Measurements from ENCODE around the gene ZMYM5.
"Not testable (repeated sequence)": the region's sequence is repeated elsewhere in the genome, so short reads cannot be mapped to it uniquely, and the experiment has no call there.

The ZMYM5 gene

DNA sequence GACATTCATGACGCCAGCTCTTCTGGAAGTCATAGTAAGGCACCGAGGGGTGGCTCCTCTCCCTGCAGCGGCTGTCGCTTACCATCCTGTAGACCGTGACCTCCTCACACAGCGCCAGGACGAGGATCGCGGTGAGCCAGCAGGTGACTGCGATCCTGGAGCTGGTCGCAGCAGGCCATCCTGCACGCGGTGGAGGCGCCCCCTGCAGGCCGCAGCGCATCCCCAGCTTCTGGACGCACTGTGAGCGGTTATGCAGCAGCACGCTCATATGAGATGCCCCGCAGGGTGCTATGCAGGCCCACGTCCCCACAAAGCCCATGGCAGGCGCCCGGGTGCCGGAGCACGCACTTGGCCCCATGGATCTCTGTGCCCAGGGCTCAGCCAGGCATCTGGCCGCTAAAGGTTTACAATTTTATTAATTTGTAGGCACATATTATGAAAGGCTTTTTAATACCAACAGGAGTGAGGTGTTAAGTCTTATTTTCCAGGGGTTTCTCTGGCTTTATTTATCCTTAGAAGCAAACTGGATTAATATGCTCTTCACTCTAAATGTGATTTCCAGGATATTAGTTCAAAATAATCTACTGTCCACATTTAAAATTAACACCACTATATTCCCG, 45.1 kb downstream of the ZMYM5 start:
- DNase-seq, result peak; percentile 25

DNA sequence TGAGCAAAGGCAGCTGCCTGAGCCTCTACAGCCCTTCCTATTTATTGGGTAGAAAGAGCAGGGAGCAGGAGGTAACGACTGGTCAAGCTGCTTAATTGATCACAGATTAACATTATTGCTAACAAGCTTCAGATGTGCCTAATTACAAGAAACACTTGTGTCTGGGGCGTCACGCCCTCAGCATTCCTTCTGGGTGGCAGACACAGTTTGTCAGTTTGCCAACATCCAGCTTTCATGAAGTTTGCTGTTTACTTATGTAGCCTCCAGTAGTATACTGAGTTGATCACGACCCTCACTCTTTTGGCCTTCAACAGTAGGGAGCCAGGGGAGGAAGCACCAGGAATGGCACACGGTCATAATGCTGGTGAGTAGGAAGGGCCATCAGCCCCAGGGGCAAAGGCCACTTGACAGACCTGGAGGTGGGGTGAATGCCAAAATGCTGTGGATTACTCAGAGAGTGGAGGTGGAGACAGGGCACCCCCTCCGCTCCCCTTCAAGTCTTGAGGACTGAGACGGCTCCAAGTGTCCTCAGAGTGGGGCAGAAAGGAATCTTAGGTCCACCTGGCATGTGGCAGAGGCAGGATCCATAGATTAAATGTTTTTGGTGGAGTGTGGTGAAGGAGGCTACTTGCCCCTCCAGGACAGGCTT, 45.8 kb downstream of the ZMYM5 start:
- no peak for DNase-seq

DNA sequence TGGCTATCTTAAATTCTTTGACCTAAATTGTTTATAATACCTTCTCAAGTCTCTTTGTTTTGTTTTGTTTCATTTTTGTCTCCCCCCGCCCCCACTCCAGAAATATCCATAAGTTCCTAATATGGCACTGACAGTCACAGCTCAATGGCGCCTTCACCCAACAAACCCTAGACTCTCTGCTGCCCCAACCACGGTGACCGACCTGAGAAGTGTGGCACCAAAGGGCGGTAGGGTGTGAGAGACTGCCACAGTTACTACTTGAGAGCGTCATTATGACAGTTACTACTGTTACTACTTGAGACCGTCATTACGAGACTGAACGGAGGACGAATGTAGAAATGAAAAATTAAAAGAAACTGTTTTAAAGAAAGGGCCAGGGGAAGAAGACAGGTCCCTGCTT, 46.3 kb downstream of the ZMYM5 start:
- DNase-seq, result no peak

DNA sequence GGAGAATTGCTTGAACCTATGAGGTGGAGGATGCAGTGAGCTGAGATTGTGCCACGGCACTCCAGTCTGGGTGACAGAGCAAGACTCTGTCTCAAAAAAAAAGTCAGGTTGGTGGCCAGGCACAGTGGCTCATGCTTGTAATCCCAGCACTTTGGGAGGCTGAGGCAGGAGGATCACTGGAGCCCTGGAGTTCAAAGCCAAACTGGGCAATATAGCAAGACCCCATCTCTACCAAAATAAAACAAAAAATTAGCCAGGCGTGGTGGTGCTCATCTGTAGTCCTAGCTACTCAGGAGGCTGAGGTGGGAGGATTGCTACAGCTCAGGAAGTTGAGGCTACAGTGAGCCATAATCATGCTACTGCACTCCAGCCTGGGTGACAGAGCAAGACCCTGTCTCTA, 47.6 kb downstream of the ZMYM5 start:
- DNase-seq, result not testable (repeated sequence)

DNA sequence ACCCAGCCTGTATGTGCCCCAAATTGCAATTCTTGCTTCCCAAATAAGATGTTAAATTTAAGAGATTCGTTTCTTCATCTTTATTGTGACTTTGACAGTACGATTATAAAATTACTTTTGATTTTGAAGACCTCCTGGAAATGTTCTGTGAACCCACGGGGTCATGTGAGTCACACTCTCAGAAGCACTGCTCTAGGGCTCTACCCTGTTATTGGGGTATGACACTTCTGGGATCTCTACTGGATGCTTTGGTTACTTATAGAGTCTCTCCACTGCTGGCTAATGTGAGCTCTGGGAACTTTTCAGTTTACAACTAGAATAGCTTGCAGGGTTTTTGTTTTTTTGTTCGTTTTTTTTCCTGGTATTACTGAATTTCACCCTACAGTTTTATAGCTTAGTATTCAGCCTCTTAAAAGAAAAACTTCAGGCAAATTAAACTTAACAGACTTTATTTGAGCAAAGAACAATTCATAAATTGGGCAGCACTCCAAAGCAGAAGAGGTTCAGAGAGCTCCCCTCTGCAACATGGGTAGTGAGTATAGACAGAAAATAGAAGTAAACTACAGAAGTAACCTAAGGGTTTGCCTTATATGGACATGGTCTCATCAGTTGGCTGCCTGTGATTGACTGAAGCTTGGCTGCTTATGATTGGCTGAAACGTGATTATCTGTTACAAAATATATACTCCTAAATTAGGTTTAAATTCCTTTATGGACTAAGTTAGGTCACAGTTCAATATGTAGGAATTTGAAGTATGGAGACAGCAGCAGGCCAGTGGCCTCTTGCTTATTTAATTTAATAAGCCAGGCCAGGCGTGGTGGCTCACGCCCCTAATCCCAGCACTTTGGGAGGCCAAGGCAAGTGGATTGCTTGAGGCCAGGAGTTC, 52.2 kb downstream of the ZMYM5 start:
- DNase-seq, result no peak

DNA sequence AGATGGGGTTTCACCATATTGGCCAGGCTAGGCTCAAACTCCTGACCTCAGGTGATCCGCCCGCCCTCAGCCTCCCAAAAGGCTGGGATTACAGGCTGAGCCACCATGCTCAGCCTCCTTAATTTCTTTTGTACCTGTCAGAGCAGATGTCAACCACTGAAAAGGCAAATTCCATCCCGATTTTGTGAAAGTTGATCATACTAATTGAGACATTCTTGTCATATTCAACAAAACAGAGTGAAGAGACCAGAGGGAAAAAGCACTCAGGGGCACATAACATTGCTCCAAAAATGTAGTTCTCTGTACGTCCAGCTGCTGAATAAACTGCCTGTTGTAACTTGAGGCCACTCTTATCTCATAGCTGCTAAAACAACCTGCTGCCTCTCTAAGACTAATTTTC, 53.3 kb downstream of the ZMYM5 start:
- no peak for DNase-seq

DNA sequence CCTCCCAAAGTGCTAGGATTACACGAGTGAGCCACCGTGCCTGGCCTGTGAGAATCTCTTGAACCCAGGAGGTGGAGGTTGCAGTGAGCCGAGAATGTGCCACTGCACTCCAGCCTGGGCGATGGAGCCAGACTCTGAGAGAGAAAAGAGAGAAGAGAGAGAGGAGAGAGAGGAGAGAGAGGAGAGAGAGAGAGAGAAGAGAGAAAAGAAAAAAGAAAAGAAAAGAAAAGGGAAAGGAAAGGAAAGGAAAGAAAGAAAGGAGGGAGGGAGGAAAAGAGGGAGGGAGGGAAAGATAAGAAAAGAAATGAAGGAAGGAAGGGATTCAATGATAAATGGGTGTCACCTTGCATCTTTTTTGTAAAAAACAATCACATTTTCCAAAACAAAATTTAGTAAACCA, 57.7 kb downstream of the ZMYM5 start:
- no peak for DNase-seq

DNA sequence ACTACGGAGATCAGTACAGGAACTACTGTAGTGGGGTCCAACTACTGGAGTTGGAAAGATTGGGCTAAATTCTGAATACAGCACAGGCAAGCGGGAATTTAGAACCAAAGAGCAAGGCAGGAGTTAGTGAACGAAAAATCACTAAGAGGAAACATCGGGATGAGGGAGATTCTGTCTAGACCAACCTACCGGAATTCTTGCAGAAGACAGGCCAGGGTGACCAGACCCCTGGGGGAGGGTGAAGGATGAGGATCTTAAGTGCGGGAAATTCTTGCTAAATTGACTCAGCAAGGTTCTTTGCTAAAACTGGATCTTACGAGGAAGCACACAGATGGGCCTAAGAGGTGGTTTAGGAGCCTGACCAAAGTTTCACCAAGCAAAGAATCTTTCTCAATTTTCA, 67.5 kb downstream of the ZMYM5 start:
- no peak for DNase-seq

DNA sequence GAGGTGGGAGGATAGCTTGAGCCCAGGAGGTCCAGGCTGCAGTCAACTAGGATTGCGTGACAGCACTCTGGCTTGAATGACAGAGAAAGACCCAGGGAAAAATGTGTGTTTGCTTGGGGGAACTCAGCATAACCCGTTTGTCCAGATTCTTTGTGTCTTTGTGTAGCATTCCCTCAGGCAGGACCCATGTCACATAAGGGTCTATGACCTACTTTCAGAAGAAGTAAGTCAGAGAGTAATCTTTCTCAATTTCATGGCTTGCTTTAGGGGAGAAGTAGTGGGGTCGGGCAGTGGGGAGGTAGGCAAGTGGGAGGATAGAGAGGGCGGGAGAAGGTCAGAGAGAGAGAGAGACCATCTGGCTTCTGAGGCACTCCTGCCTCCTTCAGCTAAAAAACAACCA, 68.8 kb downstream of the ZMYM5 start:
- no peak for DNase-seq

DNA sequence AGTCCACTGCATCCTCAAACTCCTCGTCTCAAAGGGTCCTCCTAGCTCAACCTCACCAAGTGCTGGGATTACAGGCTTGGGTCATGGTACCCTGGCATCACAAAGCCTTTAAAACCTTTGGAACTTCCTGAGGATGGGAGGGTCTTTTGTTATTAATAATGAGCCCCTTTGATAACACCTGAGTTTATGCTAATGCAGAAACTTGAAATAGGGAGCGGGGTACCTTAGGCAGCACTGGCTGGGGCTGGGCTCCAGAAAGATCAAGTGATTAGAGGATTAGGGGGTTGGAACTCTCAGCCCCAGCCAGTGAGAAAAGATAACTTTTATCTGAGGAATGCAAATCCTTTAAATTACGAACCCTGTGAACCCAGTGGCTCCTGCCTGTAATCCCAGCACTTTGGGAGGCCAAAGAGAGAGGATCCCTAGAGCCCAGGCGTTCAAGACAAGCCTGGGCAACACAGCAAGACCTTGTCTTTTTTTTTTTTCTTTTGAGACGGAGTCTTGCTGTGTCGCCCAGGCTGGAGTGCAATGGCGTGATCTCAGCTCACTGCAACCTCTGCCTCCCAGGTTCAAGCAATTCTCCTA, 71.4 kb downstream of the ZMYM5 start:
- no peak for DNase-seq

DNA sequence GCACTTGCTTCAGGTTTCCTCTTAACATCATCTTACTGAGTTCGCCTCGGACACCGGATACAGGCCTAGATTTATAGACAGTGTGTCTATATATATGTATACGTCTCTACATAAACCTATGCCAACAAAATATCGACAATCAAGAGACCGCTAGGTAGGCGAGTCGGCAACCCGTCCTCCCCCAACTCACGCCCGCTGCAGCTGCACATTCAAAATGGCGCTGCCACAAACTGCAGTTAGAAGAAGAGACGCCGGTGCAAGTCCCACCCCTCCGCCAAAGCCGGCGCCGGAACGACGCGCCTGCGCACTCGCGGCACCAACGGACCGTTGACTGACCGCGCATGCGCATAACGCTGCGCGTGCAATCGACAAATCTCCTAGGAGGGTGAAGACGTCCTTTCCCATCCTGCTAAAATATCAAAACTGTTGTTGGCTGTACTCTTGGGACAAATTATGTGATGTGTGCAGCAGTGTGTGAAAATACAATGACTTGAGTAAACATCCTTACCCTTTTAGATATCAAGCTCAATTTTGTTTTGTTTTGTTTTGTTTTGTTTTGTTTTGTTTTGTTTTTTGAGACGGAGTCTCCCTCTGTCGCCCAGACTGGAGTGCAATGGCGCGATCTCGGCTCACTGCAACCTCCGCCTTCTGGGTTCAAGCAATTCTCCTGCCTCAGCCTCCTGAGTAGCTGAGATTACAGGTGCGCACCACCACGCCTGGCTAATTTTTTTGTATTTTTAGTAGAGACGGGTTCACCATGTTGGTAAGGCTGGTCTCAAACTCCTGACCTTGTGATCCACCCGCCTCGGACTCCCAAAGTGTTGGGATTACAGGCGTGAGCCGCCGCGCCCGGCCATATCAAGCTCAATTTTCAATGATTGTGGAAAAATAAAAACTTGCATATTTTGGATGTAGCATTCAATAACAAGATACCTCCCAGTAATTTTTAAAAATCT, 80.4 kb downstream of the ZMYM5 start, which contains the start of gene PSPC1:
TSS of gene PSPC1 (minus strand) at position 219 of the 956 bp plus-strand sequence. CDS start at position 31, 188 bp downstream.
- peak; percentile 97 for DNase-seq

DNA sequence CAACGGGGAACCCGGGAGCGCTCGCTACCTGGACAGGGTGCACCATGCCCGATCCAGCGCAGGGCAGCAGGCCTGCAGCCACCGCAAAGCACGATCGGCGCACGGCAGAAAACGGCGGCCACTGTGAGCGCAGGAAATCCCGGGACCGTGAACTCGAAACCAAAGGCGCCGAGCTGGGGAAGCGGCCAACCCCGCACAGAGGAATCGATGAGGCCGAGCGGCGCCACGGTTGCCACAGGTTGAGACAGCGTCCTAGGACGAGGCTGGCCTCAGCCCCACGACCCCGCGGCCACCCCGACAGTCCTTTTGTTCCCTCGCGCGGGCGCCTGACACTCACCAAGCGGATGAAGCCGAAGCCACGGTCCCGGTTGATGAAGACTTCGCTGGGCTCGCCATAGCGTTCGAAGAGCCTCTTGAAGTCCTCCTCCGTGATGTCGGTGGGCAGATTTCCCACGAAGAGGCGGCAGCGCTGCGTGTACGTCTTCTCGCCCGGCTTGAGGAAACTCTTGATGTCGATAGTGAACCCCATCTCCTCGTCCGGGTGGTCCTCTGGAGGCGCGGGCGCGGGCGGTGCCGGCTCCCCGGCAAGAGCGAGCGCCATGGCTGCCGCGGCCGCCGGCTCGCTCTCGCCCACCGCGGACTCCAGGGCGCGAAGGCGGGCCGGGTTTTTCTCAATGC, 81.3 kb downstream of the ZMYM5 start:
- peak; percentile 59 for DNase-seq

DNA sequence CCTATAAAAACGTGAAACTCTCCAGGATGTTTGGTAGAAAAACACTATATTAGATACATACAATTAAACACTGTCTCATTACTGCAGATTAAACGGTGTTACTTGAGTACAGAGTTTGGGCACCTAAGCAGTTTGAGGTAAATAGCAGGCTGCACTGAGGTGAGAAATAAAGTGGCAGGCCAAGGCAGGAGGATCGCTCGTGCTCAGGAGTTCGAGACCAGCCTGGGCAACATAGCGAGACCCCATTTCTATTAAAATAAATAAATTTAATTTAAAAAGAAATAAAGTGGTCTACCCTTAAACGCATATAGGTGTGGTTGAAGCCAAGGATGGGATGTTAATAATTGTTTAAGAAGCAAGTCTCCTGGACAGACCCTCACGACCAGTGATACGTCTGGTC, 81.9 kb downstream of the ZMYM5 start:
- DNase-seq, result peak; percentile 12

DNA sequence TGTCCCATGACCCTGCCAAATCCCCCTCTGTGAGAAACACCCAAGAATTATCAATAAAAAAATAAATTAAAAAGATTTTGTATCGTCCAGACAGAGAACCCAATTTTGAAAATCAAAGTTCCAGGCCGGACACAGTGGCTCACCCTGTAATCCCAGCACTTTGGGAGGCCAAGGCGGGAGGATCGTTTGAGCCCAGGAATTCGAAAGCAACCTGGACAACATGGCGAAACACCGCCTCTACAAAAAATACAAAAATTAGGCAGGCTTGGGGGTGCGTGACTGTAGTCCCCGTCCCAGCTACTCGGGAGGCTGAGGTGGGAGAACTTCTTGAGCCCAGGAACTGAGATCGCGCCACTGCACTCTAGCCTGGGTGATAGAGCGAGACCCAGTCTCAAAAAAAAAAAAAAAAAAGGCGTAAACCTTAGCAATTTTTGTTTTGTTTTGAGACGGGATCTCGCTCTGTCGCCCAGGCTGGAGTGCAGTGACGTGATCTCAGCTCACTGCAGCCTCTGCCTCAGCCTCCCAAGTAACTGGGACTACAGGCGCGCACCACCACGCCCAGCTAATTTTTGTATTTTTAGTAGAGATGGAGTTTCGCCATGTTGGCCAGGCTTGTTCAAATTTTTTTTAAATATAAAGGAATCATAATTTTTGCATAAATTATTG, 82.6 kb downstream of the ZMYM5 start:
- DNase-seq, result peak; percentile 36

Measured in CD4-positive, alpha-beta T cell treated with Interleukin-21 for 1 hour (primary cell).